H1 (cell line): Measurements from ENCODE around the gene WHAMM. TPM values are rescaled to one million over a fixed set of nuclear protein-coding genes. Genes with fewer than 3 reads are reported as not detected.

Experiments
- CTCF ChIA-PET: fragments of 300-600 bp; sonication (Branson Sonifier 250); formaldehyde crosslinking; loops from one replicate; lab custom pipeline; 2021; ENCODE audit not compliant: partially characterized antibody; lab: Charles Lee
- POLR2A ChIA-PET: fragments of 300-600 bp; sonication (Branson Sonifier 250); formaldehyde crosslinking; loops from one replicate; lab custom pipeline; 2021; ENCODE audit warnings: inconsistent platforms; ENCODE audit not compliant: partially characterized antibody; lab: Charles Lee
- DNase-seq, 2 experiments: peaks; one replicate each; pipeline versions ENCODE4 v3.0.0 to v3.0.0-alpha.2; 2010 to 2022; ENCODE audit warnings: low spot score in 2 of 2, low read depth in 1 of 2, mixed read lengths in 1 of 2
- FAIRE-seq: peaks from 2 replicates; lab custom pipeline; 2011; peaks lifted over from hg19 to GRCh38; lab: Jason Lieb, UNC
- H2AFZ ChIP-seq: 2 replicates; pipeline ENCODE4 v1.8.1; 2012; ENCODE audit warnings: low read length, inconsistent platforms
- H2AK5ac ChIP-seq: 2 replicates; pipeline ENCODE4 v1.6.1; 2013; ENCODE audit warnings: low read depth, low read length
- H2BK120ac ChIP-seq: replicated peaks from 2 replicates; pipeline ENCODE3; 2013; ENCODE audit warnings: low read depth, low read length, inconsistent platforms
- H2BK12ac ChIP-seq: 2 replicates; pipeline ENCODE4 v1.6.1; 2013; ENCODE audit warnings: low read depth, low read length
- H2BK15ac ChIP-seq: 2 replicates; pipeline ENCODE4 v1.6.1; 2013; ENCODE audit warnings: low read length
- H2BK20ac ChIP-seq: 2 replicates; pipeline ENCODE4 v1.6.1; 2013; ENCODE audit warnings: low read length
- H2BK5ac ChIP-seq: 2 replicates; pipeline ENCODE4 v1.6.1; 2013; ENCODE audit warnings: low read depth, low read length
- H3K14ac ChIP-seq: 2 replicates; pipeline ENCODE4 v1.6.1; 2013; ENCODE audit warnings: inconsistent platforms; ENCODE audit not compliant: insufficient read length
- H3K18ac ChIP-seq: 2 replicates; pipeline ENCODE4 v1.6.1; 2013; ENCODE audit warnings: low read length; ENCODE audit errors: extremely low read depth
- H3K23ac ChIP-seq: 2 replicates; pipeline ENCODE4 v1.6.1; 2013; ENCODE audit warnings: inconsistent platforms; ENCODE audit not compliant: insufficient read length
- H3K23me2 ChIP-seq: 2 replicates; pipeline ENCODE4 v1.6.1; 2013; ENCODE audit warnings: low read depth, low read length
- H3K27ac ChIP-seq: 2 replicates; pipeline ENCODE4 v1.6.1; 2011; ENCODE audit warnings: low read depth, low read length, inconsistent platforms
- H3K27me3 ChIP-seq, 4 experiments: replicated peaks in 1 of 4; 1 replicate in 1 of 4; 2 replicates in 3 of 4; pipeline versions ENCODE4 v1.6.1 to v1.8.1; 2011 to 2013; ENCODE audit warnings: low read length in 3 of 4, mild to moderate bottlenecking in 3 of 4, inconsistent platforms in 2 of 4, mixed read lengths in 2 of 4, moderate library complexity in 1 of 4; ENCODE audit not compliant: control insufficient read depth in 3 of 4, insufficient read depth in 3 of 4; ENCODE audit errors: extremely low read depth in 1 of 4
- H3K36me3 ChIP-seq, 4 experiments: 2 replicates each; pipeline versions ENCODE4 v1.6.1 to v1.8.1; 2011 to 2013; ENCODE audit warnings: mild to moderate bottlenecking in 4 of 4, low read length in 3 of 4, moderate library complexity in 2 of 4, control low read depth in 1 of 4, inconsistent platforms in 1 of 4; ENCODE audit not compliant: insufficient read depth in 4 of 4, control insufficient read depth in 2 of 4
- H3K4ac ChIP-seq: replicated peaks from 2 replicates; pipeline ENCODE3; 2013; ENCODE audit warnings: low read length, low read depth, mixed read lengths, inconsistent platforms; ENCODE audit not compliant: insufficient read length
- H3K4me1 ChIP-seq, 4 experiments: replicated peaks in 1 of 4; 1 replicate in 1 of 4; 2 replicates in 3 of 4; pipeline versions ENCODE4 v1.6.1 to v1.8.1; 2011 to 2013; ENCODE audit warnings: low read length in 3 of 4, inconsistent platforms in 2 of 4, mixed read lengths in 1 of 4; ENCODE audit not compliant: insufficient read depth in 4 of 4, control insufficient read depth in 3 of 4
- H3K4me2 ChIP-seq, 2 experiments: 2 replicates each; pipeline versions ENCODE4 v1.6.1 to v1.8.1; 2011 to 2013; ENCODE audit warnings: low read depth in 2 of 2, low read length in 2 of 2, control low read depth in 1 of 2, inconsistent platforms in 1 of 2, mild to moderate bottlenecking in 1 of 2; ENCODE audit not compliant: insufficient read depth in 1 of 2
- H3K4me3 ChIP-seq, 4 experiments: fragments of 200-600, 300-600 bp in 1 of 4; sonication (generic), shearing (Covaris generic), sonication (Bioruptor Twin) in 1 of 4; 2 replicates each; pipeline versions ENCODE4 v1.5.1 to v1.8.1; 2011 to 2016; ENCODE audit warnings: low read length in 4 of 4, low read depth in 3 of 4, control low read depth in 2 of 4, inconsistent platforms in 2 of 4, mild to moderate bottlenecking in 2 of 4, mixed read lengths in 1 of 4, moderate library complexity in 1 of 4; ENCODE audit not compliant: insufficient read depth in 2 of 4; ENCODE audit errors: extremely low read depth in 1 of 4
- H3K56ac ChIP-seq: replicated peaks from 2 replicates; pipeline ENCODE3; 2013; ENCODE audit warnings: low read depth, mild to moderate bottlenecking, mixed read lengths, low read length, inconsistent platforms; ENCODE audit not compliant: insufficient read length
- H3K79me1 ChIP-seq: 2 replicates; pipeline ENCODE4 v1.6.1; 2013; ENCODE audit warnings: low read depth, low read length, control low read depth
- H3K79me2 ChIP-seq, 2 experiments: 2 replicates each; pipeline versions ENCODE4 v1.6.1 to v1.8.1; 2012 to 2013; ENCODE audit warnings: low read length in 2 of 2, mild to moderate bottlenecking in 2 of 2, inconsistent platforms in 1 of 2; ENCODE audit not compliant: insufficient read depth in 2 of 2, control insufficient read depth in 1 of 2
- H3K9ac ChIP-seq, 4 experiments: replicated peaks in 1 of 4; 1 replicate in 1 of 4; 2 replicates in 3 of 4; pipeline versions ENCODE4 v1.6.1 to v1.8.1; 2011 to 2013; ENCODE audit warnings: low read depth in 3 of 4, low read length in 3 of 4, control low read depth in 2 of 4, mild to moderate bottlenecking in 2 of 4, moderate library complexity in 2 of 4, inconsistent platforms in 1 of 4; ENCODE audit errors: extremely low read depth in 1 of 4
- H3K9me3 ChIP-seq, 2 experiments: 2 replicates each; pipeline versions ENCODE4 v1.6.1 to v1.8.1; 2012 to 2013; ENCODE audit warnings: mild to moderate bottlenecking in 2 of 2, moderate library complexity in 2 of 2, control low read depth in 1 of 2, inconsistent platforms in 1 of 2, low read depth in 1 of 2, low read length in 1 of 2, mixed read lengths in 1 of 2; ENCODE audit not compliant: insufficient read depth in 2 of 2
- H4K20me1 ChIP-seq, 2 experiments: replicated peaks in 1 of 2; 2 replicates each; pipeline versions ENCODE3 to v1.8.1; 2011 to 2013; ENCODE audit warnings: inconsistent platforms in 2 of 2, low read length in 2 of 2, mild to moderate bottlenecking in 1 of 2; ENCODE audit not compliant: insufficient read depth in 2 of 2, control insufficient read depth in 1 of 2
- H4K5ac ChIP-seq: 2 replicates; pipeline ENCODE4 v1.6.1; 2013; ENCODE audit warnings: low read length, low read depth, mixed read lengths, inconsistent platforms; ENCODE audit not compliant: insufficient read length
- H4K8ac ChIP-seq: 2 replicates; pipeline ENCODE4 v1.8.0; 2013; ENCODE audit warnings: mild to moderate bottlenecking, moderate library complexity, low read length, inconsistent platforms; ENCODE audit not compliant: insufficient read depth; ENCODE audit errors: extremely low read depth
- H4K91ac ChIP-seq: replicated peaks from 2 replicates; pipeline ENCODE3; 2013; ENCODE audit warnings: low read length, mixed read lengths, inconsistent platforms; ENCODE audit not compliant: insufficient read length
- POU5F1 ChIP-seq: IDR thresholded peaks from 2 replicates; pipeline ENCODE4 v1.6.1; 2011; ENCODE audit warnings: low read depth, mild to moderate bottlenecking, low read length, moderate library complexity
- TBP ChIP-seq: IDR thresholded peaks from 2 replicates; pipeline ENCODE4 v1.6.1; 2011; ENCODE audit warnings: low read depth, low read length, improper control_type of control experiment
- ZNF274 ChIP-seq: IDR thresholded peaks from 2 replicates; pipeline ENCODE4 v1.7.0; 2012; ENCODE audit warnings: low read length, borderline replicate concordance; ENCODE audit errors: extremely low read depth
- WGBS, 2 experiments: shearing (Covaris generic) in 1 of 2; methylation state at CpG; one replicate each; pipeline versions ENCODE4 v1.1.6 to v1.1.7; 2013 to 2015; ENCODE audit warnings: low lambda C conversion rate in 2 of 2, mixed read lengths in 2 of 2, inconsistent platforms in 1 of 2, low coverage in 1 of 2, missing lambda C conversion rate in 1 of 2; ENCODE audit not compliant: insufficient replicate concordance in 2 of 2, insufficient coverage in 1 of 2, insufficient read length in 1 of 2; ENCODE audit errors: extremely low coverage in 1 of 2, missing lambda C conversion rate in 1 of 2; 5-methylcytosine and 5-hydroxymethylcytosine counted together
- polyA plus RNA-seq, 7 experiments: library from polyadenylated mRNA; depleted of rRNA in 3 of 7; stranded (reverse) in 5 of 7; unstranded in 2 of 7; fragments of >200 nt in 5 of 7; fragments of 200-250 nt in 2 of 7; gene quantifications; 1 replicate in 5 of 7; 2 replicates in 1 of 7; 4 replicates in 1 of 7; pipeline versions ENCODE4 v1.2.1 to v1.2.3, GENCODE V29; 2011 to 2013; ENCODE audit warnings: missing spikeins in 2 of 7, mixed read lengths in 2 of 7
- total RNA-seq: library from RNA; stranded (reverse); fragmentation: NEBNext Ultra II Directional; extraction: Animal tissue kit (Norgen Biotek cat#: 25700); gene quantifications from 2 replicates; pipeline ENCODE4 v1.2.1, GENCODE V29; 2021
- TF ChIP-seq, protein P1 (sequence below): IDR thresholded peaks from 2 replicates; pipeline ENCODE4 v1.6.1; 2012; ENCODE audit warnings: inconsistent platforms

Gene WHAMM
- total and polyA plus RNA-seq, 2 of the 8 experiments (the other 6 are each of a cell fraction or from before 2014, with no cell fraction given) = 1.1 to 3.3 TPM

DNA sequence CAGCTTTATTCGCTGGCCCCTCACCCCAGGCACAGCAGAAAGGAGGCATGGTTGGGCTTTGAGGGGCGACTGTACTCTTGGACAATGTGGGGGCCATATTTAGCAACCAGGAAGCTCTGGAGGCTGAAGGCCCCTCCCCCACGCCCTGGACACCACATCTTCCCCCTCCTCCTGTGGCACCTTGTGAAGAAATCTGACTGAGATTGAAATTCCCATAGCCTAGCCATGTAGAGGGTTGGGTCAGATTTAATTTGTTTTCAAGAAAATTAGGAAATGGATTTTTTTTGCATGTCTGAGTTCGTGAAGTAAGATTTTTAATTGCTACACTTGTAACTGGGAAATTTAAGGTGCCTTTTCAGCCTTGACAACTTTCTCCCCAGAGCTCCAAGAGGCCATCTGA, 28.1 kb upstream of the WHAMM start:
- Histone ChIP-seq H3K23ac (no peak overlapping the region), H3K79me2 (no peaks in the 10 kb centered on the region), H3K23me2 (0 out of 2 replicates have a peak, but pooled peaks cover 2% of the 10 kb centered on the region), H2BK5ac (no peak overlapping the region), H3K56ac (no peak overlapping the region), H3K4ac (no peak overlapping the region), H3K9me3 (no peaks in the 10 kb centered on the region), H3K27me3 (no peaks in the 10 kb centered on the region), H3K36me3 (no peaks in the 10 kb centered on the region), H4K91ac (no peak overlapping the region), H3K4me3 (no peak overlapping the region), H2AK5ac (no peak overlapping the region), H4K8ac (no peak overlapping the region), H2BK15ac (no peak overlapping the region), H3K4me2 (no peak overlapping the region), H2AFZ (no peak overlapping the region), H3K18ac (no peak overlapping the region), H4K20me1 (no peaks in the 10 kb centered on the region), H3K4me1 (no peaks in the 10 kb centered on the region), H2BK120ac (no peak overlapping the region), H4K5ac (no peak overlapping the region), H3K14ac (no peak overlapping the region), H3K79me1 (no peaks in the 10 kb centered on the region), H2BK20ac (no peak overlapping the region), H2BK12ac (no peak overlapping the region), H3K9ac (no peak overlapping the region), H3K27ac (no peak overlapping the region)
- CTCF ChIA-PET = interaction anchor here (1.1 to 1.5 kb wide), 2 partner anchors 251 to 254 kb away, joined by 3 read pairs; no protein-coding TSS in a partner anchor
- WGBS, 2 experiments = 83% methylated on average over 4 of the region's 4 CpGs; no CpG with 5 or more reads in 1 of the 2 experiments
- no peak for FAIRE-seq
- no peak for DNase-seq
- POLR2A ChIA-PET = no interaction called here
- no peak for TF ChIP-seq POU5F1
- TF ChIP-seq ZNF274 = no peak
- TF ChIP-seq TBP = no peak
- TF ChIP-seq, protein P1, sequence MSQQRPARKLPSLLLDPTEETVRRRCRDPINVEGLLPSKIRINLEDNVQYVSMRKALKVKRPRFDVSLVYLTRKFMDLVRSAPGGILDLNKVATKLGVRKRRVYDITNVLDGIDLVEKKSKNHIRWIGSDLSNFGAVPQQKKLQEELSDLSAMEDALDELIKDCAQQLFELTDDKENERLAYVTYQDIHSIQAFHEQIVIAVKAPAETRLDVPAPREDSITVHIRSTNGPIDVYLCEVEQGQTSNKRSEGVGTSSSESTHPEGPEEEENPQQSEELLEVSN = no peak
